OCI-LY3 (cell line): Measurements from ENCODE around the gene HDHD2.
A peak's percentile ranks its signal among the peaks of the same experiment; 100 is the strongest.
"Not testable (repeated sequence)": the region's sequence is repeated elsewhere in the genome, so short reads cannot be mapped to it uniquely, and the experiment has no call there.

Source experiments
- H2AFZ ChIP-seq: fragments of 200-600, 300-600 bp; shearing (Covaris generic); 2 replicates; pipeline ENCODE4 v1.6.0; 2014; ENCODE audit warnings: antibody characterized with exemption, low read depth, low read length
- H3K27ac ChIP-seq: fragments of 200-600, 300-600 bp; sonication (generic); 2 replicates; pipeline ENCODE4 v1.5.1; 2014; ENCODE audit warnings: mild to moderate bottlenecking, low read length, moderate library complexity, mixed read lengths
- H3K27me3 ChIP-seq: fragments of 200-600, 300-600 bp; sonication (generic); 2 replicates; pipeline ENCODE4 v1.6.1; 2014; ENCODE audit warnings: low read depth, low read length, mixed read lengths
- H3K36me3 ChIP-seq: fragments of 200-600, 300-600 bp; sonication (generic); replicated peaks from 2 replicates; pipeline ENCODE3; 2014; ENCODE audit warnings: low read depth, low read length, mixed read lengths
- H3K4me1 ChIP-seq: fragments of 300-600, 200-600 bp; sonication (generic); 2 replicates; pipeline ENCODE4 v1.6.1; 2014; ENCODE audit warnings: low read length, mixed read lengths
- H3K4me2 ChIP-seq: fragments of 200-600, 300-600 bp; sonication (generic); 2 replicates; pipeline ENCODE4 v1.6.1; 2014; ENCODE audit warnings: low read length, mixed read lengths
- H3K4me3 ChIP-seq: fragments of 300-600, 200-600 bp; sonication (generic); 2 replicates; pipeline ENCODE4 v1.5.1; 2014; ENCODE audit warnings: antibody characterized with exemption, mild to moderate bottlenecking, low read length, moderate library complexity
- H3K79me2 ChIP-seq: fragments of 300-600, 200-600 bp; shearing (Covaris generic); 2 replicates; pipeline ENCODE4 v1.6.1; 2014; ENCODE audit warnings: mild to moderate bottlenecking, low read length, mixed read lengths
- H3K9ac ChIP-seq: fragments of 300-600, 200-600 bp; shearing (Covaris generic); 2 replicates; pipeline ENCODE4 v1.6.0; 2014; ENCODE audit warnings: mild to moderate bottlenecking, low read length, moderate library complexity
- H3K9me3 ChIP-seq: fragments of 200-600, 300-600 bp; shearing (Covaris generic); 2 replicates; pipeline ENCODE4 v1.6.1; 2014; ENCODE audit warnings: low read length, mixed read lengths; ENCODE audit not compliant: insufficient read depth
- H4K20me1 ChIP-seq: fragments of 200-600, 300-600 bp; sonication (generic); 2 replicates; pipeline ENCODE4 v1.6.1; 2016; ENCODE audit warnings: low read length, mixed read lengths; ENCODE audit not compliant: insufficient read depth
- EZH2phosphoT487 ChIP-seq: fragments of 200-600 bp; shearing (Covaris generic); IDR thresholded peaks from 2 replicates; pipeline ENCODE4 v1.6.1; 2018; ENCODE audit warnings: antibody characterized with exemption, mixed run types, low read depth
- TF ChIP-seq, protein P1 (sequence below): fragments of 200-600, 300-600 bp; sonication (generic); IDR thresholded peaks from 2 replicates; pipeline ENCODE4 v1.5.1; 2014; ENCODE audit warnings: antibody characterized with exemption, low read length, low read depth

Gene HDHD2

DNA sequence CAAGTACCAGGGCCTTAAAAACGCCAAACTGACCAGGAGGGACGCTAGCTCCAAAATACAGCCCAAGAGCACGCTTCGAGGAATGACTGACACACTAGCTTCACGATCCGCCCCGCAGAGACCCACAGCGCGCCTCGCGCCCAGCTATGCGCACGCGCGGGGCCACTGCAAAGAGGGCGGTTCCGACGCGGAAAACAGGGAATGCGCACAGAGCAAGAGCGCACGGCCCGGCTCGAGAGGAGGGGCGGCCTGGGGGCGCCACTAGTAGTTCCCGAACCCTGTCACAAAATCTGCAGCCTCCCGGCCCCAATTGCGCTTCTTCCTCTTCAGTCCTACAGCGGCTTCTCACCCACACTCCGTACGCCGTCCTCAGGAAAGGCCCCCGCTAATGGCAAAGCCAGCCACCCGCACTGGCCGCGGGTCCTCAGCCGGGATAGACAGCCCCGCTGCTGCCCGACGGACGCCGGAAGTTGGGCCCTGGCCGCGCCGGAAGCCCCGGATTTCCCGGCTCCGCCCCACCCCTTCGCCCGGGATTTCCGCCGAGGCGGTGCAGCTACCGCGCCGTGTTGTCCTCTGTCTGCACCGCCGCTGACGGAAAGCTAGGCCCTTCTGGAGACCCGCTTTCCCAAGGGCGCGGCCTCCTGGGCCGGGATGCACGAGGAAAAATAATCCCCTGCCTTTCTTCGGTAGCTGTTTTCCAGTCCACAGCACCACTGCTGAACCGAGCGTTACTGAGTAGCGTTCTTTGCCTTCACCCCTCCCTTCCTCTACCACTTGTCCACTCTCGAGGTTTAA, at the start of gene HDHD2:
HDHD2 (minus strand) TSS at position 472 of the 795 bp plus-strand sequence. CDS start 14,061 bp downstream, outside the sequence.
- Histone ChIP-seq H3K4me2 (peak within 1 kb of the TSS; percentile 97), H2AFZ (peak within 1 kb of the TSS; percentile 97), H3K36me3 (peaks cover 26% of the 10 kb centered on the region), H3K27ac (peak within 1 kb of the TSS; percentile 73), H3K27me3 (no peaks in the 10 kb centered on the region), H3K9me3 (no peaks in the 10 kb centered on the region), H3K79me2 (peaks cover 49% of the 10 kb centered on the region), H3K4me1 (peaks cover 15% of the 10 kb centered on the region), H4K20me1 (peaks cover 4% of the 10 kb centered on the region; the same call in 1 of the 2 replicates), H3K4me3 (peak within 1 kb of the TSS; percentile 81), H3K9ac (peak within 1 kb of the TSS; percentile 89)
- TF ChIP-seq, protein P1, sequence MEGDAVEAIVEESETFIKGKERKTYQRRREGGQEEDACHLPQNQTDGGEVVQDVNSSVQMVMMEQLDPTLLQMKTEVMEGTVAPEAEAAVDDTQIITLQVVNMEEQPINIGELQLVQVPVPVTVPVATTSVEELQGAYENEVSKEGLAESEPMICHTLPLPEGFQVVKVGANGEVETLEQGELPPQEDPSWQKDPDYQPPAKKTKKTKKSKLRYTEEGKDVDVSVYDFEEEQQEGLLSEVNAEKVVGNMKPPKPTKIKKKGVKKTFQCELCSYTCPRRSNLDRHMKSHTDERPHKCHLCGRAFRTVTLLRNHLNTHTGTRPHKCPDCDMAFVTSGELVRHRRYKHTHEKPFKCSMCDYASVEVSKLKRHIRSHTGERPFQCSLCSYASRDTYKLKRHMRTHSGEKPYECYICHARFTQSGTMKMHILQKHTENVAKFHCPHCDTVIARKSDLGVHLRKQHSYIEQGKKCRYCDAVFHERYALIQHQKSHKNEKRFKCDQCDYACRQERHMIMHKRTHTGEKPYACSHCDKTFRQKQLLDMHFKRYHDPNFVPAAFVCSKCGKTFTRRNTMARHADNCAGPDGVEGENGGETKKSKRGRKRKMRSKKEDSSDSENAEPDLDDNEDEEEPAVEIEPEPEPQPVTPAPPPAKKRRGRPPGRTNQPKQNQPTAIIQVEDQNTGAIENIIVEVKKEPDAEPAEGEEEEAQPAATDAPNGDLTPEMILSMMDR = no peak
- no peak for TF ChIP-seq EZH2phosphoT487

- H3K79me2 ChIP-seq, H3K4me3 ChIP-seq, H3K9me3 ChIP-seq, H4K20me1 ChIP-seq, H3K9ac ChIP-seq, H3K27me3 ChIP-seq, H3K27ac ChIP-seq, H3K4me2 ChIP-seq, H3K36me3 ChIP-seq, H3K4me1 ChIP-seq: not testable (repeated sequence)
- H2AFZ ChIP-seq = peak overlapping the region; percentile 0; the same call in 1 of the 2 replicates
These were observed 45.7 kb upstream of the HDHD2 start for GRCh38 chr18:47195961-47196360.

GRCh38 chr18:47191961-47192360, 41.7 kb upstream of the HDHD2 start:
- Histone ChIP-seq H3K36me3 (no peaks in the 10 kb centered on the region), H3K4me3 (no peak overlapping the region), H4K20me1 (no peaks in the 10 kb centered on the region), H3K4me2 (no peak overlapping the region), H2AFZ (no peak overlapping the region), H3K27me3 (peaks cover 6% of the 10 kb centered on the region; the same call in 1 of the 2 replicates), H3K4me1 (peaks cover 6% of the 10 kb centered on the region), H3K9ac (no peak overlapping the region), H3K9me3 (0 out of 2 replicates have a peak, but pooled peaks cover 3% of the 10 kb centered on the region), H3K27ac (no peak overlapping the region), H3K79me2 (no peaks in the 10 kb centered on the region)
- TF ChIP-seq EZH2phosphoT487 = no peak
- TF ChIP-seq, protein P1 = no peak

DNA sequence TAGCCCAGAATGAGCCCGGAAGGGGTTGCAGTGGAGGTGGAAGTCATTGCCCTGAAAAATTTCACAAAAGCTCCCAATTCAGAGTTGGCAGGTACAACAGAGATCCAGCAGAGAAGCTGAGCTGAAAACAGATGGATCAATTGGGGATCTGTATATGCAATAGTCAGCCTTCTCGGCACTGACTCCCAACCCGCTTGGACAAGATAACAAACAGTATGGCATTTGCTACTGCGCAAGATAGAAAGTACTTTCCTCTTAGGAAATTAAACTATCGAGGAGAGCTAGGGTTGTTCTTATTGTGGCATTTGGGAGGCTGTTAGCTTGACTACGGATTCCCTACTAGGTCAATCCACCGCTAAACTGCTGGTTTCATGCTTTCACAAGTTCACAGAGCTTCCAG, 37.4 kb upstream of the HDHD2 start:
- Histone ChIP-seq H2AFZ (no peak overlapping the region), H3K36me3 (peaks cover 7% of the 10 kb centered on the region)
- no peak for TF ChIP-seq EZH2phosphoT487
- TF ChIP-seq, protein P1 = no peak

More for the DNA sequence above, 37.4 kb upstream of the HDHD2 start:
- no peak overlapping the region for H3K4me2 ChIP-seq
- no peak overlapping the region for H3K4me3 ChIP-seq
- peaks cover 6% of the 10 kb centered on the region; the same call in 1 of the 2 replicates for H3K27me3 ChIP-seq
- peaks cover 35% of the 10 kb centered on the region for H3K9me3 ChIP-seq
- H3K27ac ChIP-seq = no peak overlapping the region
- no peak overlapping the region for H3K9ac ChIP-seq
- H3K79me2 ChIP-seq = no peaks in the 10 kb centered on the region
- H4K20me1 ChIP-seq = no peaks in the 10 kb centered on the region
- no peaks in the 10 kb centered on the region for H3K4me1 ChIP-seq
